Vagina (tissue), 2 donors: ENCODE results near the gene SRRM2. TPM values are rescaled to one million over a fixed set of nuclear protein-coding genes. Genes with fewer than 3 reads are reported as not detected.

Source experiments
- DNase-seq, 2 donors: peaks; one replicate each; pipeline ENCODE4 v3.0.0-alpha.2; 2017; ENCODE audit errors: extremely low spot score in 2 of 2
- H3K27ac ChIP-seq: fragments of 200-600 bp; sonication (generic); one replicate; pipeline ENCODE4 v1.5.1; 2019
- H3K27me3 ChIP-seq: fragments of 200-600 bp; sonication (generic); one replicate; pipeline ENCODE4 v1.5.1; 2019
- H3K36me3 ChIP-seq, 2 donors: fragments of 200-600 bp; sonication (generic); one replicate each; pipeline ENCODE4 v1.5.1; 2017 to 2019
- H3K4me1 ChIP-seq: fragments of 200-600 bp; sonication (generic); one replicate; pipeline ENCODE4 v1.5.1; 2019
- H3K4me3 ChIP-seq, 2 donors: fragments of 200-600 bp; sonication (generic); 1 replicate in 1 of 2; 2 replicates in 1 of 2; pipeline ENCODE4 v1.5.1; 2016 to 2019
- H3K9me3 ChIP-seq: fragments of 200-600 bp; sonication (generic); one replicate; pipeline ENCODE4 v1.5.1; 2019
- CTCF ChIP-seq, 3 experiments: fragments of 450-650 bp in 2 of 3; fragments of 200-600 bp in 1 of 3; sonication (generic) in 1 of 3; IDR thresholded peaks; one replicate each; pipeline ENCODE4 v1.5.1; 2017 to 2019; ENCODE audit warnings: antibody characterized with exemption in 3 of 3, mild to moderate bottlenecking in 2 of 3, moderate library complexity in 2 of 3
- POLR2A ChIP-seq, 2 donors: fragments of 450-650 bp; IDR thresholded peaks; one replicate each; pipeline ENCODE4 v1.6.1; 2017; ENCODE audit warnings: antibody characterized with exemption in 2 of 2, mild to moderate bottlenecking in 2 of 2, moderate library complexity in 2 of 2
- POLR2AphosphoS5 ChIP-seq, 2 donors: sonication (generic); formaldehyde crosslinking; IDR thresholded peaks; one replicate each; pipeline ENCODE4 v1.9.0; 2017; ENCODE audit warnings: antibody characterized with exemption in 2 of 2, mild to moderate bottlenecking in 2 of 2, low read depth in 1 of 2; ENCODE audit not compliant: insufficient read depth in 1 of 2
- intact Hi-C: fragments of 100-400 bp; cut with DNase I; formaldehyde crosslinking; loops from one replicate; pipeline ENCODE4 v1.15.1; 2023
- total RNA-seq: library from RNA; depleted of rRNA; stranded (reverse); fragments of >200 nt; gene quantifications from one replicate; pipeline ENCODE4 v1.2.3, GENCODE V29; 2016

Gene SRRM2
- total RNA-seq, 1 donor from 2014 or later: 534 TPM

- no peak overlapping the region for H3K4me3 ChIP-seq
- no peak overlapping the region for H3K27ac ChIP-seq
- no peaks in the 10 kb centered on the region for H3K9me3 ChIP-seq
- intact Hi-C loops: no loop called here
- TF ChIP-seq POLR2AphosphoS5 (IDR thresholded peaks at IDR 0.05; ENCODE audit: insufficient read depth in 1 of 2, low read depth in 1 of 2): no peak
- no peak for TF ChIP-seq CTCF (IDR thresholded peaks at IDR 0.05)
- TF ChIP-seq POLR2A (IDR thresholded peaks at IDR 0.05): no peak
- no peaks in the 10 kb centered on the region for H3K4me1 ChIP-seq
- H3K27me3 ChIP-seq: no peaks in the 10 kb centered on the region
- H3K36me3 ChIP-seq: no peaks in the 10 kb centered on the region
- DNase-seq: no peak
Observed at GRCh38 chr16:2739625-2740430, 12.6 kb upstream of the SRRM2 start.

- Histone ChIP-seq H3K4me3 (no peak overlapping the region), H3K36me3 (no peaks in the 10 kb centered on the region), H3K27me3 (no peaks in the 10 kb centered on the region), H3K27ac (no peak overlapping the region), H3K9me3 (no peaks in the 10 kb centered on the region), H3K4me1 (no peaks in the 10 kb centered on the region)
- TF ChIP-seq POLR2AphosphoS5 (IDR thresholded peaks at IDR 0.05; ENCODE audit: insufficient read depth in 1 of 2, low read depth in 1 of 2): no peak
- no peak for TF ChIP-seq POLR2A (IDR thresholded peaks at IDR 0.05)
- no peak for TF ChIP-seq CTCF (IDR thresholded peaks at IDR 0.05)
- intact Hi-C loops: no loop called here
- DNase-seq: no peak
Observed at GRCh38 chr16:2740476-2740875, 12.0 kb upstream of the SRRM2 start.

GRCh38 chr16:2741168-2741567 lies 11.3 kb upstream of the SRRM2 start:
- H3K36me3 ChIP-seq: no peaks in the 10 kb centered on the region
- no peaks in the 10 kb centered on the region for H3K27me3 ChIP-seq
- no peaks in the 10 kb centered on the region for H3K4me1 ChIP-seq
- TF ChIP-seq POLR2A (IDR thresholded peaks at IDR 0.05) (no peak), CTCF (IDR thresholded peaks at IDR 0.05) (no peak), POLR2AphosphoS5 (IDR thresholded peaks at IDR 0.05; ENCODE audit: insufficient read depth in 1 of 2, low read depth in 1 of 2) (no peak)
- H3K4me3 ChIP-seq: no peak overlapping the region
- DNase-seq: no peak
- no peaks in the 10 kb centered on the region for H3K9me3 ChIP-seq
- intact Hi-C loops: no loop called here
- H3K27ac ChIP-seq: no peak overlapping the region

- Histone ChIP-seq H3K9me3 (no peaks in the 10 kb centered on the region), H3K4me3 (no peak overlapping the region), H3K36me3 (no peaks in the 10 kb centered on the region), H3K27ac (no peak overlapping the region), H3K27me3 (no peaks in the 10 kb centered on the region), H3K4me1 (no peaks in the 10 kb centered on the region)
- DNase-seq: no peak
- TF ChIP-seq CTCF (IDR thresholded peaks at IDR 0.05) (no peak), POLR2A (IDR thresholded peaks at IDR 0.05) (no peak), POLR2AphosphoS5 (IDR thresholded peaks at IDR 0.05; ENCODE audit: insufficient read depth in 1 of 2, low read depth in 1 of 2) (no peak)
- intact Hi-C loops: no loop called here
Observed at GRCh38 chr16:2742323-2743006, 10.0 kb upstream of the SRRM2 start.
